HEK293 (cell line): ENCODE data around the gene CNN2.
A peak's percentile ranks its signal among the peaks of the same experiment; 100 is the strongest.

Experiments
- CTCF ChIA-PET: fragments of 350-600 bp; formaldehyde crosslinking; extraction: SDS; loops from one replicate; lab custom pipeline; 2021; ENCODE audit warnings: antibody characterized with exemption; lab: Yijun Ruan, JAX
- POLR2A ChIA-PET: fragments of 300-600 bp; formaldehyde crosslinking; extraction: SDS; loops from one replicate; lab custom pipeline; 2020; ENCODE audit warnings: antibody characterized with exemption, inconsistent platforms; lab: Yijun Ruan, JAX
- H3K27ac ChIP-seq: fragments of 200-500 bp; sonication (Bioruptor generic); 2 replicates; pipeline ENCODE4 v1.5.1; 2014; ENCODE audit warnings: low read depth, low read length, control low read depth, inconsistent platforms; ENCODE audit errors: extremely low read depth
- H3K36me3 ChIP-seq, 2 experiments: fragments of 200-500 bp in 1 of 2; sonication (Bioruptor generic) in 1 of 2; 1 replicate in 1 of 2; 2 replicates in 1 of 2; pipeline ENCODE4 v1.5.1; 2014 to 2017; ENCODE audit warnings: inconsistent platforms in 2 of 2, low read length in 2 of 2; ENCODE audit not compliant: control insufficient read depth in 2 of 2, insufficient read depth in 1 of 2
- H3K4me1 ChIP-seq: fragments of 200-500 bp; sonication (Bioruptor generic); 2 replicates; pipeline ENCODE4 v1.5.1; 2014; ENCODE audit warnings: mild to moderate bottlenecking, low read length, inconsistent platforms; ENCODE audit not compliant: control insufficient read depth, insufficient read depth
- H3K4me3 ChIP-seq: 2 replicates; pipeline ENCODE4 v1.5.1; 2011; ENCODE audit warnings: low read depth, mild to moderate bottlenecking, control low read depth, low read length, moderate library complexity
- H3K9me3 ChIP-seq: fragments of 200-500 bp; sonication (Bioruptor generic); 2 replicates; pipeline ENCODE4 v1.5.1; 2014; ENCODE audit warnings: low read depth, low read length, inconsistent platforms; ENCODE audit not compliant: control insufficient read depth, insufficient read depth
- ATF2 ChIP-seq: fragments of 450-650 bp; formaldehyde crosslinking; IDR thresholded peaks from 2 replicates; pipeline ENCODE4 v1.5.1; 2016; ENCODE audit warnings: missing biosample characterization, missing genetic modification characterization, low read depth
- BCL11A ChIP-seq: fragments of 450-650 bp; formaldehyde crosslinking; IDR thresholded peaks from 2 replicates; pipeline ENCODE4 v1.5.1; 2016; ENCODE audit warnings: low read depth, missing biosample characterization, missing genetic modification characterization
- BCL11B ChIP-seq: fragments of 450-650 bp; formaldehyde crosslinking; IDR thresholded peaks from 2 replicates; pipeline ENCODE4 v1.5.1; 2016; ENCODE audit warnings: low read depth, missing biosample characterization, missing genetic modification characterization
- GLIS2 ChIP-seq: fragments of 450-650 bp; formaldehyde crosslinking; IDR thresholded peaks from 2 replicates; pipeline ENCODE4 v1.5.1; 2016; ENCODE audit warnings: missing biosample characterization, missing genetic modification characterization
- KLF1 ChIP-seq: fragments of 450-650 bp; formaldehyde crosslinking; IDR thresholded peaks from 2 replicates; pipeline ENCODE4 v1.5.1; 2016; ENCODE audit warnings: missing biosample characterization, missing genetic modification characterization
- KLF8 ChIP-seq: fragments of 450-650 bp; formaldehyde crosslinking; IDR thresholded peaks from 2 replicates; pipeline ENCODE4 v1.5.1; 2016; ENCODE audit warnings: missing biosample characterization, missing genetic modification characterization
- TRIM28 ChIP-seq: IDR thresholded peaks from 2 replicates; pipeline ENCODE4 v1.6.1; 2011; ENCODE audit warnings: low read length, control low read depth, borderline replicate concordance
- ZBTB44 ChIP-seq: fragments of 450-650 bp; IDR thresholded peaks from 2 replicates; pipeline ENCODE4 v1.5.1; 2018; ENCODE audit warnings: missing biosample characterization, mild to moderate bottlenecking, missing genetic modification characterization
- ZBTB7A ChIP-seq: fragments of 450-650 bp; formaldehyde crosslinking; IDR thresholded peaks from 2 replicates; pipeline ENCODE4 v1.5.1; 2016; ENCODE audit warnings: low read depth, missing biosample characterization, missing genetic modification characterization
- ZFP69B ChIP-seq: fragments of 450-650 bp; formaldehyde crosslinking; IDR thresholded peaks from 2 replicates; pipeline ENCODE4 v1.5.1; 2016; ENCODE audit warnings: missing biosample characterization, missing genetic modification characterization
- ZNF16 ChIP-seq: fragments of 450-650 bp; formaldehyde crosslinking; IDR thresholded peaks from 2 replicates; pipeline ENCODE4 v1.5.1; 2016; ENCODE audit warnings: low read depth, missing biosample characterization, missing genetic modification characterization
- ZNF202 ChIP-seq: fragments of 450-650 bp; formaldehyde crosslinking; IDR thresholded peaks from 2 replicates; pipeline ENCODE4 v1.5.1; 2016; ENCODE audit warnings: missing biosample characterization, missing genetic modification characterization, borderline replicate concordance
- ZNF24 ChIP-seq: fragments of 450-650 bp; formaldehyde crosslinking; IDR thresholded peaks from 2 replicates; pipeline ENCODE4 v1.5.1; 2016; ENCODE audit warnings: missing biosample characterization, missing genetic modification characterization
- ZNF274 ChIP-seq, 2 experiments: fragments of 200-500 bp in 1 of 2; fragments of 450-650 bp in 1 of 2; sonication (Bioruptor generic) in 1 of 2; formaldehyde crosslinking in 1 of 2; IDR thresholded peaks; 2 replicates each; pipeline versions ENCODE4 v1.5.1 to v1.6.1; 2014 to 2016; ENCODE audit warnings: borderline replicate concordance in 1 of 2, inconsistent platforms in 1 of 2, low read length in 1 of 2, missing biosample characterization in 1 of 2, missing genetic modification characterization in 1 of 2
- ZNF394 ChIP-seq: fragments of 450-650 bp; formaldehyde crosslinking; IDR thresholded peaks from 2 replicates; pipeline ENCODE4 v1.5.1; 2016; ENCODE audit warnings: missing biosample characterization, missing genetic modification characterization, mild to moderate bottlenecking, moderate library complexity, borderline replicate concordance
- ZNF544 ChIP-seq: fragments of 450-650 bp; formaldehyde crosslinking; IDR thresholded peaks from 2 replicates; pipeline ENCODE4 v1.5.0; 2017; ENCODE audit warnings: missing biosample characterization, missing genetic modification characterization
- ZNF677 ChIP-seq: fragments of 450-650 bp; IDR thresholded peaks from 2 replicates; pipeline ENCODE4 v1.5.0; 2018; ENCODE audit warnings: missing biosample characterization, mild to moderate bottlenecking, missing genetic modification characterization, moderate library complexity
- ZNF830 ChIP-seq: fragments of 450-650 bp; IDR thresholded peaks from 2 replicates; pipeline ENCODE4 v1.5.0; 2018; ENCODE audit warnings: missing biosample characterization, missing genetic modification characterization, low read depth, mild to moderate bottlenecking, moderate library complexity
- ZSCAN4 ChIP-seq: fragments of 450-650 bp; formaldehyde crosslinking; IDR thresholded peaks from 2 replicates; pipeline ENCODE4 v1.5.1; 2017; ENCODE audit warnings: missing biosample characterization, missing genetic modification characterization

Gene CNN2

GRCh38 chr19:1007399-1008251 is 18.8 kb upstream of the CNN2 start:
- Histone ChIP-seq H3K9me3 (no peaks in the 10 kb centered on the region), H3K36me3 (peaks cover 0 to 28% of the 10 kb centered on the region in 2 experiments; a peak in 1 of 3 replicates), H3K4me1 (no peaks in the 10 kb centered on the region), H3K4me3 (no peak overlapping the region), H3K27ac (no peak overlapping the region)
- ChIA-PET CTCF (no interaction called here), POLR2A (interaction anchor here (1.3 kb wide), 1 partner anchor 8 kb away, joined by 4 read pairs; no protein-coding TSS in a partner anchor)
- TF ChIP-seq ZBTB7A (tag by site-specific recombination), result peak; percentile 72; the same call in 1 of the 2 replicates
- no peak for TF ChIP-seq ZBTB44
- TF ChIP-seq ZFP69B, result no peak
- TF ChIP-seq ZSCAN4 (tag by site-specific recombination), result no peak
- no peak for TF ChIP-seq ZNF394 (tag by site-specific recombination)
- TF ChIP-seq ATF2 (tag by site-specific recombination), result no peak
- TF ChIP-seq ZNF202 (tag by site-specific recombination), result 0 out of 2 replicates have a peak, but pooled peaks have one; percentile 14
- peak; percentile 73 for TF ChIP-seq BCL11A (tag by site-specific recombination)
- peak; percentile 24; the same call in 1 of the 2 replicates for TF ChIP-seq ZNF16 (tag by site-specific recombination)
- TF ChIP-seq KLF8, result peak; percentile 72
- TF ChIP-seq ZNF544 (tag by site-specific recombination), result no peak
- TF ChIP-seq ZNF274 (IDR thresholded peaks at IDR 0.05; ENCODE audit: low read length), result no peak
- no peak for TF ChIP-seq ZNF274 (tag by site-specific recombination; IDR thresholded peaks at IDR 0.05; ENCODE audit: borderline replicate concordance)
- TF ChIP-seq ZNF677 (tag by site-specific recombination), result no peak
- 0 out of 2 replicates have a peak, but pooled peaks have one; percentile 20 for TF ChIP-seq GLIS2 (tag by site-specific recombination)
- TF ChIP-seq ZNF24 (tag by site-specific recombination), result no peak
- TF ChIP-seq KLF1 (tag by site-specific recombination), result peak; percentile 2; the same call in 1 of the 2 replicates
- TF ChIP-seq TRIM28, result no peak
- no peak for TF ChIP-seq ZNF830
- peak; percentile 34; the same call in 1 of the 2 replicates for TF ChIP-seq BCL11B (tag by site-specific recombination)
